ENCODE results near the gene MAPKAPK5. TPM values are rescaled to one million over a fixed set of nuclear protein-coding genes. Genes with fewer than 3 reads are reported as not detected.
A peak's percentile ranks its signal among the peaks of the same experiment; 100 is the strongest.

MAPKAPK5 gene
- total and polyA plus RNA-seq, 2 of the 13 experiments (the other 11 are each of a cell fraction or from before 2014, with no cell fraction given) = 43.2 to 58.2 TPM

DNA sequence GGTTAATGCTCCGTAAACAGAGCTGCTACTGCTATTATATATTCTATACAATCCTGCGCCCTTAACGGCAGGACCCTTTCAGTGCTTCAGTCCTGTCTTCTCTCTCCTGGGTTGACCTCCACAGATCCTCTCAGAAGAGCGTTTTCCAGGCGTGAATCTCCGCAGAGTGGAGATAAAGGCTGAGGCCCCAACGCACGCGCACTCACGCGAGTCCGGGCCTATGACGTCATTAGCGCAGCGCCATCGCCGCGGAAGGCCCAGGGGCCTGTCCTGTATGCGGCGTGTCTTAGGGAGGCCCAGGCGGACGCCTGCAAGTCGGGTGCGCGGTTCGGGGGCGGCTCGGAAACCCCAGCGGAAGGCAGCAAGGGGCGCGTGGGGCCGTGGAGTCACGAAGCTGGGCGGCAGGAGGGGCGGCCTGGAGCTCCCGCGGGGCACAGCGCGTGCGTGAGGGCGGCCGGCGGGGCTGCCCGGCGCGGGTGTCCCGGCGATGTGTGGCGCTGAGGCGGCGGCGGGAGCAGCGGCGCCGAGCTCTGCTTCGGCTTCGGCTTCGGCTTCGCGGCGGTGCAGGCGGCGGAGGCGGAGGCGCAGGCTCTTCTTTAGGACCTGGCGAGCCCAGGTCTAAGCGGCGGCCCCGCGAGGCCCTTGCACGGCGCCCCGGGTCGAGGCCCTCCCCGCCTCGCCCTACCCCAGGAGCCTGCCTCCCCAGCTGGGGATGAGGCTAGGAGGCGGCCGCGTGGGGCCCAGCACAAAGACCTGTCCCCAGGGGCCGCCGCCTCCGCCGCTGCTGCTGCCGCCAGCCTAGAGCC lies at the start of gene MAPKAPK5 (continued):
- TF ChIP-seq, protein P1, sequence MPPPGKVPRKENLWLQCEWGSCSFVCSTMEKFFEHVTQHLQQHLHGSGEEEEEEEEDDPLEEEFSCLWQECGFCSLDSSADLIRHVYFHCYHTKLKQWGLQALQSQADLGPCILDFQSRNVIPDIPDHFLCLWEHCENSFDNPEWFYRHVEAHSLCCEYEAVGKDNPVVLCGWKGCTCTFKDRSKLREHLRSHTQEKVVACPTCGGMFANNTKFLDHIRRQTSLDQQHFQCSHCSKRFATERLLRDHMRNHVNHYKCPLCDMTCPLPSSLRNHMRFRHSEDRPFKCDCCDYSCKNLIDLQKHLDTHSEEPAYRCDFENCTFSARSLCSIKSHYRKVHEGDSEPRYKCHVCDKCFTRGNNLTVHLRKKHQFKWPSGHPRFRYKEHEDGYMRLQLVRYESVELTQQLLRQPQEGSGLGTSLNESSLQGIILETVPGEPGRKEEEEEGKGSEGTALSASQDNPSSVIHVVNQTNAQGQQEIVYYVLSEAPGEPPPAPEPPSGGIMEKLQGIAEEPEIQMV (CRISPR knock-in tag; IDR thresholded peaks at IDR 0.05; ENCODE audit: low read depth) = peak; percentile 78; the same call in 1 of the 2 replicates
- TF ChIP-seq ZNF260 (CRISPR knock-in tag; IDR thresholded peaks at IDR 0.05; ENCODE audit: borderline replicate concordance, low read depth) (no peak), BRD4 (CRISPR knock-in tag; IDR thresholded peaks at IDR 0.05) (peak; percentile 76; the same call in 1 of the 2 replicates), ZNF776 (CRISPR knock-in tag; IDR thresholded peaks at IDR 0.05) (peak; percentile 70), ZNF597 (CRISPR knock-in tag; IDR thresholded peaks at IDR 0.05) (no peak), TEAD2 (CRISPR knock-in tag; IDR thresholded peaks at IDR 0.05) (peak; percentile 55; the same call in 1 of the 2 replicates), ZNF790 (CRISPR knock-in tag; IDR thresholded peaks at IDR 0.05; ENCODE audit: borderline replicate concordance) (peak; percentile 51; the same call in 1 of the 2 replicates), PHF21A (CRISPR knock-in tag; IDR thresholded peaks at IDR 0.05) (no peak), MXI1 (IDR thresholded peaks at IDR 0.05; ENCODE audit: borderline replicate concordance, low read depth, low read length) (peak; percentile 74; the same call in 1 of the 3 replicates), ATF5 (CRISPR knock-in tag; IDR thresholded peaks at IDR 0.05; ENCODE audit: low read depth) (peak; percentile 90), THRA (CRISPR knock-in tag; IDR thresholded peaks at IDR 0.05; ENCODE audit: borderline replicate concordance) (peak; percentile 88), U2AF2 (IDR thresholded peaks at IDR 0.05; ENCODE audit: low read depth, low read length) (no peak), MTF1 (CRISPR knock-in tag; IDR thresholded peaks at IDR 0.05) (no peak), KLF16 (CRISPR knock-in tag; IDR thresholded peaks at IDR 0.05) (peak in 1 of 2 experiments; percentile 88; a peak in 2 of 4 replicates), MAX (IDR thresholded peaks at IDR 0.05) (peak; percentile 69), MLXIP (CRISPR knock-in tag; IDR thresholded peaks at IDR 0.05; ENCODE audit: borderline replicate concordance) (peak; percentile 64; the same call in 1 of the 2 replicates), ZNF850 (CRISPR knock-in tag; conservative IDR thresholded peaks at IDR 0.05) (no peak)
- TF ChIP-seq, protein P2, sequence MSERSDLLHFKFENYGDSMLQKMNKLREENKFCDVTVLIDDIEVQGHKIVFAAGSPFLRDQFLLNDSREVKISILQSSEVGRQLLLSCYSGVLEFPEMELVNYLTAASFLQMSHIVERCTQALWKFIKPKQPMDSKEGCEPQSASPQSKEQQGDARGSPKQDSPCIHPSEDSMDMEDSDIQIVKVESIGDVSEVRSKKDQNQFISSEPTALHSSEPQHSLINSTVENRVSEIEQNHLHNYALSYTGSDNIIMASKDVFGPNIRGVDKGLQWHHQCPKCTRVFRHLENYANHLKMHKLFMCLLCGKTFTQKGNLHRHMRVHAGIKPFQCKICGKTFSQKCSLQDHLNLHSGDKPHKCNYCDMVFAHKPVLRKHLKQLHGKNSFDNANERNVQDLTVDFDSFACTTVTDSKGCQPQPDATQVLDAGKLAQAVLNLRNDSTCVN (CRISPR knock-in tag; IDR thresholded peaks at IDR 0.05; ENCODE audit: borderline replicate concordance) = peak; percentile 18; the same call in 1 of the 2 replicates

Measured in HepG2 (cell line).